GM18519 (cell line): ENCODE data around the gene ST8SIA2.

Experiments used
- ATAC-seq: cut with Tn5 transposase; IDR thresholded peaks from one replicate; pipeline ENCODE4 v1.9.1; 2021; ENCODE audit warnings: mild to moderate bottlenecking, moderate library complexity; ENCODE audit not compliant: unreplicated experiment, low FRiP score

Gene ST8SIA2

DNA sequence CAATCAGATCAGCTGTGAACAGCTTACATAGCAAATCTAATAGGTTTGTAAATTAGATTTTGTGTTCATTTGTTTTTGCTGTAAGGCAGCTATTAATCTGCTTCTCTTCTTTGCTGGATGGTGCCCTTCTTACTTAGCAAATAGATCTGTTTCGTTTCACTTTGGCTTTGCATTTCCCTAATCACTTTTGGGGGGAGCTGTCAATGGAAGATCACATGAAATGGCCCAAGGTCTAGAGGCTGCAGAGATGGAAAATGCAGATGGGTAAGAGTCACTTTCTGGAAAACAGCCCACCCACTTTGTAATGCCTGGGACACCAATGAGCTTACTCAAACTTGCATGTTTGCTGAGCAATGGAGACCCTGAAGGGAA is 36.4 kb downstream of the ST8SIA2 start:
- no peak for ATAC-seq

DNA sequence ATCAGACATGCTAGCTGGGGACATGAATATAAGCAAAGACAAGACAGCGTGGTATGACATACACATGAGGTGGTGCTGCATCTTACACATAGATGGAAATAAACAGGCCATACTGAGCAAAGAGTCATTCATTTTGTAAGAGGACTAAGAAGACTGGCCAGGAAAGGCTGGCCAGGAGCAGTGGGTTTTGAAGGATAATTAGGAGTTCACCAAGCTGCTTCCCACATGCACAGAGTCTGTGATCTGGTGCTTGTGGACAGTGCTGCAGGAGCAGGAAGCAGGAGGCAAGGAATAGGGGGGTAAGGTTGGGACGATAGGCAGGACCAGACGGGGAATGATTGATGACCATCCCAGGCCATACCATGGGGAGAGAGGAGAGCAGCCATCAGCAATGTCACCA is 41.5 kb downstream of the ST8SIA2 start:
- ATAC-seq: no peak

DNA sequence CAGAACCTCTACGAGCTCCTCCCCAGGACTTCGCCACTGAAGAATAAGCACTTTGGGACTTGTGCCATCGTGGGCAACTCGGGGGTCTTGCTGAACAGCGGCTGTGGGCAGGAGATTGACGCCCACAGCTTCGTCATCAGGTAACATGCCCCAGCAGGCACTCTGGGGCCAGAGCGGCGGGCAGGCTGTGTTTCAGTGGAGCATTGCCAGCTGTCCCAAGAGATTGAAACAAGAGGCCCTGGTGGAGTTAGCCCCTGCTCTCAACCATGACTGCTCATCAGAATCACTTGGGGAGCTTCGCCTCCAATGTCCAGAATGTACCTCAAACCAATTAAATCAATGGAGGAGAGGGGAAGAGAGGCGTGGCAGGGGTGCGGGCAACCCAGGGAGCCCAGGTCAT is 44.8 kb downstream of the ST8SIA2 start:
- ATAC-seq: no peak

DNA sequence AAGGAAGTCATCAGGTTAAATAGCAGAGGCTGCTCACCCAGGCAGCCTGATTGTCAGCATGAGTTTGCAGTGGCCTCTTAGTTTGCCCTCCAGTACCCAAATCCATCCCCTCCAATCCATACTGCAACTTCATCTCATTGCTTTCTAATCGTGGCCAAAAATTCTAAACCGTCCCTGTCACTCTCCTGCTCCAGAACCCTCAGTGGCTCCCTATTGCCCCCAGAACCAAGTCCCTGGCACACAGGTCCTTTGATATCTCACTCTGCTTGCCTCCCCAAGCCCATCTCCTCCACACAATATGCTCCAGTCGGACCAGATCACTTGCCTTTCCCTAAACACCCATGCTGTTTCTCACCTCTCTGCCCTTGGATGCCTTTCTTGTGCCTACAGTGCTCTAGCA is 49.7 kb downstream of the ST8SIA2 start:
- ATAC-seq: no peak

DNA sequence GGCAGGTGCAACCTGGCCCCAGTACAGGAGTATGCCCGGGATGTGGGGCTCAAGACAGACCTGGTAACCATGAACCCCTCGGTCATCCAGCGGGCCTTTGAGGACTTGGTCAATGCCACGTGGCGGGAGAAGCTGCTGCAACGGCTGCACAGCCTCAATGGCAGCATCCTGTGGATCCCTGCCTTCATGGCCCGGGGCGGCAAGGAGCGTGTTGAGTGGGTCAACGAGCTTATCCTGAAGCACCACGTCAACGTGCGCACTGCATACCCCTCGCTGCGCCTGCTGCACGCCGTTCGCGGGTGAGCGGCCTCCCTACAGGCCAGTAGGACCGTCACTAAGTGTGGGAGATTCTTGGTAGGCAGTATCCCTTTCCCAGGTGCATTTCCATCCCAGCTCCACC is 51.0 kb downstream of the ST8SIA2 start:
- no peak for ATAC-seq

DNA sequence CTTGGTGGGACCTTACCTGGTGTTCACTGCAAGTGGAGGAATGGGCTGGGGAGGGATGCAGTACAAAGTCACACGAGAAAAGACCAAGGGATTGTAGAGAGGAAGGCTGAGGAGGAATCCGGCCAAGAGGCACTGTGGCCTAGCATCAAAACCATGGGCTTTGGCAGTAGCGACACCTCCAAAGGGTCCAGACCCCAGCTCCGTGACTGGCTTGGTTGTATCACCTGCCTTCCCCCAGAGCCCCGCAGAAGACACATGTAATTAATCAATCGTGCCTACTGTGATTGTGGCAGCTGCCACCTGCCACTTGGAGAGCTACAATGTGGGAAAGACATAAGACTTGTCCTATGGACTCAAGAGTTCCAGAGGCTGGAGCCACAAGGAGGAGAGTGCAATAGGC is 54.7 kb downstream of the ST8SIA2 start:
- no peak for ATAC-seq

DNA sequence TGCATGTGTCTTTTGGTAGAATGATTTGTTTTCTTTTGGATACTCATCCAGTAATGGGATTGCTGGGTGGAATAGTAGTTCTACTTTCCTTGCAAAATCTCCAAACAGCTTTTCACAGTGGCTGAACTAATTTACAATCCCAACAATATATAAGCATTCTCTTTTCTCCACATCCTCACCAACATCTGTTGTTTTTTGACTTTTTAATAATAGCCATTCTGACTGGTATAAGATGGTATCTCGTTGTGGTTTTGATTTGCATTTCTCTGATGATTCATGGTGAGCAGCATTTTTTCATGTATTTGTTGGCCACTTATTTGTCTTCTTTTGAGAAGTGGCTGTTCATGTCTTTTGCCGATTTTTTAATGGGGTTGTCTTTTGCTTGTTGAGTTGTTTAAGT is 55.8 kb downstream of the ST8SIA2 start:
- ATAC-seq: no peak

DNA sequence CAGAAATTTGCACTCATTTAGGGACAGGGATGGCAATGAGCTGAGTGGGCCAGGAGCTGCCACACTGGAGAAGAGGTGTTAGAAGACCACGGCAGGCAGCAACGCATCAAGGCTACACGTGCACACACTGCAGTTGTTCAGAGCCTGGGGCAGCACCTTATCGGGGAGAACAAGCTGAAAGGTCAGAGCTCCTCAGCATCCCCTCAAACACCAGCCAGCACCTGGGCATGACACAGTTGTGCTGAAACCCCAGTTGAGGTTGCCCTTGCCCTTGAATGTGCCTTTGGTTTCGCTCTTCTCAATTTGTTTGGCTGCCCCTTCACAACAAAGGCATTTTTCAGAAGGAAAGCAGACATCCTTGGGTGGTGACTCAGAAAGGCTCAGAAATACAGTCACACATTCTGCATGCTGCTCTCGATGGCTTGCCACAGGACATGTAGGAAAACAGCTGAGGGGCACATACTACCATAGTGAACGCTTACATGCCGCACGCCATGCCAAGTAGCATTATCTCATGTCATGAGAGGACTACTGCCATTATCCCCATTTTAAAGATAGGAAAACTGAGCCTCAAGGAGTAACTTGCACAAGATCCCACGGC is 57.6 kb downstream of the ST8SIA2 start:
- no peak for ATAC-seq

DNA sequence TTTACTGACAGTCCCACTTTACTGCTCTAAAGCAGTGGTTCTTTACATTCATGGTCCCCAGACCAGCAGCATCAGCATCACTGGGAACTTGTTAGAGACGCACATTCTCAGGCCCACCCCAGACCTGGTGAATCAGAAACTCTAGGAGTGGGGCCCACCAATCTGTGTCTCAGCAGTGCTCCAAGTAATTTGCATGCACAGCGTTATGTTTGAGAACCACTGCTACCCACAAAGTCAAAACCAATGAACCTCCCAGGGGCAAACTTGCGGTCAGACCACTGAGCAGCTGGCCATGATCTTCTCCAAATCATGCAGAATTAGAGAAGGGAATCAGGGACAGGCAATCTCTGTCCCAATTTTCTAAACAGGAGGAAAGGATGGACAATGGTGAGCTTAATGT is 58.5 kb downstream of the ST8SIA2 start:
- ATAC-seq: no peak

DNA sequence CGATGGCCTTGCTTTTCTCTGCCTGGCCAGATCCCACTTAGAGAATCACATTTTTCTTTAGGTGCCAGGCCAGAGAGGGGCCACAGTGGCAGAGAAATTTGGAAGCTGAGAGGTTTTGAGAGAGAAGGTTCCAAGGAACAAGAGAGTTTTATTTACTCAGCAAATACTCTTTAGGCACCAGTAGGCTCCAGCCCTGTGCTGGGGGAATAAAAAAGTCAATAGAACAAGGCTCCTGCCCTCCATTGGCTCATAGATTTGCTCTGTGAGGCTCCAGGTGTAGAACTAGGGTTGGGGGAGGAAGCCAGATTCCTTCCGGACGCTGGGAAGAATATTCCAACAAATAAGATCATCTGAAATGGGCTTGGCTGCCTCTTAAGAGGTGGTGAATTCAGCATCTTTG is 59.9 kb downstream of the ST8SIA2 start:
- no peak for ATAC-seq

DNA sequence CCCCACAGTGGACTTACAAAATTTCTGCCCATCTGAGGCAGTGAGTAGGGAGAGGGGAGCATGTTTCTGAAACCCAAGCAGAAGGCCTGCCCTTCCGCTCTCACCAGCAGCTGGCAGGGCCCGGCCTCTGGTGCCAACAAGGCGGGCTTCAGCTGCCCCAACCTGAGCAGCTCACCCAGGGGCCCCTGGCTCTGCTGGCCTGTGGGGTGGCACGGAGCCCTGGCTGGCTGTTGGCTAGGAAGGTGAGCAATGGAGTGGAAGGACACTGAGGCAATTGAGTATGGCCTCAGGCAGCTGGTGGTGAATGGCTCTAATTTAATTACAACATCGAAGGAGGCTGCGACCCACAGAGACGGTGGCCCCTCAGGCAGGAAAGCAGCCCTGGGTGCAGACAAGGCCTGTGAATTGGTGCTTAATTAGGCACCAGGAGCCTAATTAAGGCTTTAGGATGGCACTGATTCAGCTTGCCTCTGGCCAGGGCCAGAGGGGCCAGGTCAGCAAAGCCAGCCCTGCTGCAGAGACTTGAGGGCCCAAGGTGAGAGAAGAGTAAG is 60.9 kb downstream of the ST8SIA2 start:
- ATAC-seq: no peak

DNA sequence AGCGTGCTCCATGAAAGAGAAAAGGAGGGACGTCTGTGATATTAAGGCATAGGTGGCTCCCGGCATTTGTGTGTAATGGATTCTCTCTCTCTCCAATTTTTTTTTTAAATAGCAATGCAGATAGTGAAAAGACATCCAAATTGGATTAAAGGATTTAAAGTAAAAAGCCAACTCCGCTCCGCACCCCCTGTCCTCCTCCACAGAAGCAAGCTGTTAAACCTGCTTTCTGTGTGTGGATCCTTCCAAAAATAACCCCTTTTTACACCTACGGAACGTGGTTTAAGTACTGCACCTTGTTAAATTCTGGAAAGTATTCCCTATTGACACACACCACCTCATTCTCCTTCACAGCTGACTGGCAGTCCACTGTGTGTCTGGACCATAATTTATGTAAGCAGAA is 61.6 kb downstream of the ST8SIA2 start:
- ATAC-seq: no peak

DNA sequence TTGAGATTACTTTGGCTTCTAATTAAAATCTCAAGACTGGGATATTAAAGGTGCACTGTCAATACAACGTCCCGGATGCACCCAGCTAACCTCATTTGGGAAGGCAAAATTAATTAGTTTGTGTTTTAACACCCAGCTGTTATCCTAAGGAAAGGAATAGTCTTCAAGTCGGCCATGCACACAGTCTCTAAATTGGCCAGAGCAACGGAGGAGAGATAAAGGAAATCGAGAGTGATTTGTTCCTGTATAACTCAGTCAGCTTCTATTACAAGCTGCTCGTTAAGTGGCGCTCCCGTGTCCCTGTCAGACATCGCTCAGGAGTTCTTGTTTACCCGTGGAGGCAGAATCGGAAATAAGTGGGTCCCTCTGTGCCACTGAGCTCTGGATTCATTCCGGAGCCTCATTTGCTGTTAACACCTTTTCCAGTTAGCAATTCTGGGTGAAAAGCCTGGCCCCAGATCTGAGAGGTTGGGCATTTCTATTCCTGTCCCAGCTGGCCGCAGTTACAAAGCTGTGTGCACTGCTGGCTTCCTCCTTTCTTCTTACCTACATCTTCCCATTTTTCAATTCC is 63.9 kb downstream of the ST8SIA2 start:
- ATAC-seq: no peak

DNA sequence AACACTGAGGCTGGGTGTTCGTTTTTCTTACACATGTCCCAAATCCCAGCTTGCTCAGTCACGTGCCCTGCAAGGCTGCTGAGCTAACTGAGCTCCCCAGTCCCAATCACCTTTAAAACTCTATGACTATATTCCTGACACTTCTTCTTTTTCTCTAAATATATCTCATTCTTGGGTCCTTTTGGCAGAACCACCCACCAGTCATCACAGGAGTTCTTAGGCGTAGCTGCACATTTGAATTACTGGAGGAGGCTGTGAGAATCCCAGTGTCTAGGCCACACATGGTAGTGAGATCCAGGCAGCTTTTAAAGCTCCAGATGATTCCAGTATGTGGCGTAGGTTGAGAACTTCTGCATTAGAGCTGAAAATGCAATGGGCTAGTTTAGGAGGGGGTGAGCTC is 66.3 kb downstream of the ST8SIA2 start:
- ATAC-seq: no peak

DNA sequence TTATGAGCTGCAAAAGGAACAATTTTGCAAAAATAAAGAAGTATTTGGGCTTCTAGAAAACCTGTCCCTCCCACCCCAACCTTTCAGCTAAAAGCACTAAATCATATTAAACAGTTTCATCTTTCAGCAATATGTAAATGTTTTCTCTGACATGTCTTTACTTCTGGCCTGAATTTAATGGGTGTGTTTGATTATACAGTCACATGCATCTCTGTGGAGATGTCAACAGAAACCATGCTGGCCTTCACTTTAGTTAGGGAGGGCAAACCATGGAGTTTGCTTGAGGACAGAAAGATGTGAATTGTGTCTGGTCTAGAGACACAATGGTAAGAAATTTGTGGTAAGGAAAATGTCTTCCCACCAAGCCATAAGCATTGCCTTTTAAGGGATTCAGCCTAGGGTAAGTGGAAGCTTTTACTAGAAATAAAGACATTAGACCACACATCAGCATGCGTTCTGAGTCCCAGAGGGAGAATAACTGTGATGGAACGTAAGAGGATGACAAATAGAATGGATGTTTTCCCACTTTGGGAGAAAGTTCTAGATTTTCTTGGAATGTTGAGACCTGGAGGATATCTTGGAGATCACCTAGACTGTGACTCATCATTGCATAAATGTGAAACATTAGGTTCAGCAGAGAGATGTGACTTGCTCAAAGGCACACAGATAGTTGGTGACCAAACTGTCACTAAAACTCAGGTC is 68.9 kb downstream of the ST8SIA2 start:
- ATAC-seq: no peak

DNA sequence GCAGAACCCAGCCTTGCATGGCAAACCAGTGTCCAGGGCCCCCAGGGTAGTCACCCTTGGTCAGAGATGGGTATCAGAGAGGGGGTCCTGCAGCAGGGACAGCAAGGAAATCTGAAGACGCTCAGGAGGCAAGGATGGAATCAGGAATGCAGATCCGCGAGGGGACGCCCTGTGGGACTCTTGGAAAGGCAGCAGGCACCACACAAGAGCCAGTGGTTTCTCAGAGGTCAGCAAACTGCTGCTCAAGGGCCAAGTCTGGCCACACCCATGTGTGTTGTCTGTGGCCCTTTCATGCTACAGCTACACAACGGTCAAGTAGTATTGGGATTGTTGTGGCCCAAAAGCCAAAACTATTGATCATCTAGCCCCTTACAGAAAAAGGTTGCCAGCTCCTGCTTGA is 69.7 kb downstream of the ST8SIA2 start:
- no peak for ATAC-seq

DNA sequence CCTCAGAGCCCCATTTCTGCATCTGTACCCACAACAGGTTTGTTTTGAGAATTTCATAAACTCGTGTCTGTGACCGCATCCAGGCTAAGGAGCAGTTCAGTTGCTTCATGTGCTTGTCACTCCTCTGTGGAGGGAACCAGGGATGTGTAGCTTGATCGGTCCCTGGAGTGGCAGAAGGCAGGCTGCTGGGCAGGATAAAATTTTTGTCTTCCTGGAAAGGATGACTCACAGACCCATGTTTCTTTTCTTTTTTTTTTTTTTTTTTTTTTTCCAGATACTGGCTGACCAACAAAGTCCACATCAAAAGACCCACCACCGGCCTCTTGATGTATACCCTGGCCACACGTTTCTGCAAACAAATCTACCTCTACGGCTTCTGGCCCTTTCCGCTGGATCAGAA is 70.1 kb downstream of the ST8SIA2 start:
- ATAC-seq: no peak

DNA sequence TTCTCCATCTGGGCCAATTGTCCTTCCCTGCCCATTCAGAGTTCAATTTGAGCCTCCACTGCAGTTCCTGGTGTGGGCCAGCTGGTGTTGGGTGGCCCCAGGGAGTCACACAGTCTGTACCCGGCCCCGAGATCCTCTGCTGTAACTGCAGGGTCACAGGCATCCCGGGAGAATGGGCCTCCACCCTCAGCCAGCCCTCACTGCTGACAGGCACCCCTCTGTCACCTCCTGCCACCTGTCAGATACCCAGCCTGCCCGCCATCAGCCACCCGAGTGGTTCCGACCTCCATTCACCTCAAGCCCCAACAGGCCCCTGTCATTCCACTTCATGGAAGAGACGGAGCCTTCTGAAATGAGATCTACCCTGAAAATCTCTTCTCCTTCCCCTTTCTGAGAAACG is 73.2 kb downstream of the ST8SIA2 start:
- ATAC-seq: no peak

DNA sequence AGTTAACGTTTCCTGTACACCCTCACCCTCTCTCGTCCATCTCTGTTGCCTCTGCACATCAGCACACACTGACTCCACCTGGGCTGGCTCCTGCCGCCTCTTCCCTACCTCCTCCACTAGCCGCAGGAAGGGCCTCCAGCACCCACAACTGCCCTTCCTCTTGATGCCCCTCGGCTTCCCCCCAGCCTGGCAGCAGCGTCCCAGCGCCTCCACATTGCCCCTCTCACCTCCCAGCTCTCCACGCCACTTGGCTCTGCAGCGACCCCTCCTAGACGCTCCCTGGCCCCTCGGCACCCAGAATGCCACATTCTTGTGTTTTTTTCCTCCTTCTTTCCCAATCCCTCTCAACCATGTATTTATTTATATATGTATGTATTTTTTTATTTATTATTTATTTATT is 73.6 kb downstream of the ST8SIA2 start:
- ATAC-seq: no peak

DNA sequence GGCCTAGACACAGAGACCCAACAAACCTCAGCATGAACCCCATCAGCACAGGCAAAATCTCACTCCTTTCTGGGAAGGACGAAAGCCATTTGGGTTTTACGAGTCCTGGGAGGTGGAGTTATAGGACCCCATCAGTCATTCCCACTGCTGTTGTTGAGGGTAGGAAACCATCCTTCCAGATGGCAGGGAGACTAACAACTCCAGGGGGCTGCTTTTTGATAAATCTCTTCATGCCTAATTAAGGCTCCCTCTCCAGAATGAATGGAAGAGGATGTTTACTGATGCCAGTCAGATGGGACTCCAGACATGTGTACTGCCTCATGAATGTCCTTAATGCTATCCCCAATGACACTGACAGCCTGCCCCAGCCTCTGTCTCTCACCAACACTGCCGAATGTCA is 75.3 kb downstream of the ST8SIA2 start:
- ATAC-seq: no peak

DNA sequence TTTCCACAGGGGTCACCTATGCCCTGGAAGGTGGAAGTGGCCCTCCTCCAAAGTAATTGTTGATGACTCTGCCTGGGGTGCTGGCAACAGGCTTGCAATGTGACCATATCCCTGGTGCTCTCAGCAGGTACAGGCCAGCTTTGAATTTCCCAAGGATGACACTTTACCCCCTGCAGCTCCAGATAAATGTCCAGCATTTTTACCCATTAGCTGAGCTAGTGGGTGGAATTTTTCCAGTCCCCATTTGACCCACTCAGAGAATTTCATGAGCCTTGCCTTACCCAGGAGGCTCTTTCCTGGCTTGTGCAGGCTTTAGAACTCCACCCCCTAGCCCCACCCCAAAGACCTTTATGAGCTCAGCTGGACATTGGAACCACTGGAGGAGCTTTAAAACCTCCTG is 77.6 kb downstream of the ST8SIA2 start:
- ATAC-seq: no peak

DNA sequence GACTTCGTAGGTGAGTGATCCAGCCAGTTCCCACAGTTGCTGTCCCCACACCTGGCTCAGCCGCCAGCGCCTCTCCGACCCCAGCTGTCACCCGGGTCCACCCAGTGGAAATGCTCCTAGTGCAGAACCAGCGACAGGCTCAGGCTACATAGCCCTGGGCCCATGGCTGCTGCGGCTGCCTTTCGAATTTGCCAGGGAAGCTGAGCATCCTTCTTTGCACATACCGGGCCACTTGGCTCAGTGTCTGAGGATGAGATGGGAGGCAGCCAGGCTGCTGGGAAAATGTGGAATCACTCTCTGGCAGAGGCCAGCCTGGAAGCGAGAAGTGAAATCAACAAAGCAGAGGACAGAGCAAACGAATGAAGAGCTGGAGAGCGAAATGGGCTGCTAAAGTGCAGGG is 80.1 kb downstream of the ST8SIA2 start:
- ATAC-seq: no peak
